Subcutaneous abdominal adipose tissue (tissue), 5 donors: ENCODE results near the gene HAL.

ENCODE experiments used
- H3K27ac ChIP-seq: one replicate; pipeline ENCODE4 v1.7.0; 2013; ENCODE audit warnings: low read depth, mild to moderate bottlenecking, inconsistent platforms, low read length, moderate library complexity
- H3K27me3 ChIP-seq, 5 donors: one replicate each; pipeline ENCODE4 v1.7.0; 2013; ENCODE audit warnings: low read length in 5 of 5, inconsistent platforms in 1 of 5; ENCODE audit not compliant: control insufficient read depth in 5 of 5, insufficient read depth in 4 of 5
- H3K36me3 ChIP-seq, 5 donors: one replicate each; pipeline ENCODE4 v1.7.0; 2013; ENCODE audit warnings: low read length in 5 of 5; ENCODE audit not compliant: control insufficient read depth in 5 of 5, insufficient read depth in 5 of 5
- H3K4me1 ChIP-seq, 5 donors: one replicate each; pipeline ENCODE4 v1.7.0; 2013; ENCODE audit warnings: low read length in 5 of 5, mild to moderate bottlenecking in 3 of 5, moderate library complexity in 1 of 5; ENCODE audit not compliant: control insufficient read depth in 5 of 5, insufficient read depth in 5 of 5
- H3K4me3 ChIP-seq, 5 donors: one replicate each; pipeline ENCODE4 v1.7.0; 2013; ENCODE audit warnings: low read length in 5 of 5, low read depth in 1 of 5
- H3K9ac ChIP-seq, 5 donors: one replicate each; pipeline ENCODE4 v1.7.0; 2013; ENCODE audit warnings: low read length in 5 of 5, mild to moderate bottlenecking in 4 of 5, moderate library complexity in 3 of 5
- H3K9me3 ChIP-seq, 5 donors: one replicate each; pipeline ENCODE4 v1.7.0; 2013; ENCODE audit warnings: low read length in 5 of 5; ENCODE audit not compliant: control insufficient read depth in 5 of 5
- donor health status: healthy.
- donor health status: healthy.
- donor health status: healthy.
- donor health status: healthy.
- donor health status: healthy.

The HAL gene

DNA sequence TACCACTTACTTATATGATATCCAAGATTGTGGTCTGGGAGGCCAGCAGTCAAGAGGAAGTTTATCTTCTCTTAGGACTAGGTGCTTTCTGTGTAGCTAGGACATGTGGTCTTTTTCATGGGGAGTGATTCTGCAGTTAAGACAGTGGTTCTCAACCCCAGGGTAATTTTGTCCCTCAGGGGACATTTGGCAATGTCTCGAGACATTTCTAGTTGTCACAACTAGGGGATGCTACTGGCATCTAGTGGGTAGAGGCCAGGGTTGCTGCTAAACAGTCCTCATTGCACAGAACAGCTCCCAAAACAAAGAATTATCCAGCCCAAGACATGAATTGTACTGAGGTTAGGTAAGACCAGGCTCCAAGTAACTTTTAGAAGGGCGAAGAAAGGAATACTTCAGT, 33.0 kb downstream of the HAL start:
- Histone ChIP-seq H3K9me3 (no peaks in the 10 kb centered on the region), H3K27me3 (no peaks in the 10 kb centered on the region), H3K4me3 (no peak overlapping the region), H3K27ac (no peak overlapping the region), H3K36me3 (no peaks in the 10 kb centered on the region), H3K4me1 (no peaks in the 10 kb centered on the region), H3K9ac (no peak overlapping the region)

DNA sequence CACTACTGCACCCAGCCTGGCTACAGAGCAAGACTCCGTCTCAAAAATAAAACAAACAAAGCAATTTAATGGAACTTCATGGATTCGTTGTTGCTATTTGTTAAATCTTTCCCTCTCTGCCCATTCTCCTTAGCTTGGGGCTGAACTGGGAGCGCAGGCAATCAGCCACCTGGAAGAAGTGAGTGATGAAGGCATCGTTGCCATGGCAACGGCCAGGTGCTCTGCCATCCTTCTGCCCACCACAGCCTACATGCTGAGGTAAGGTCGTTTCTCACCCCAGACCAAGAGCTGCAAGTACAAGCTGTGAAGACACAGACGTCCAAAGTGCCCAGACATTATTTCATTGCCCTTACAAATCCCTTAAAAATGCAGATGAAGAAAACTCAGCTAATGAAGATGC, 33.9 kb downstream of the HAL start:
- no peak overlapping the region for H3K4me3 ChIP-seq
- no peak overlapping the region for H3K9ac ChIP-seq
- H3K4me1 ChIP-seq, result no peaks in the 10 kb centered on the region
- H3K27ac ChIP-seq, result no peak overlapping the region
- H3K27me3 ChIP-seq, result no peaks in the 10 kb centered on the region
- H3K36me3 ChIP-seq, result no peaks in the 10 kb centered on the region
- no peaks in the 10 kb centered on the region for H3K9me3 ChIP-seq

DNA sequence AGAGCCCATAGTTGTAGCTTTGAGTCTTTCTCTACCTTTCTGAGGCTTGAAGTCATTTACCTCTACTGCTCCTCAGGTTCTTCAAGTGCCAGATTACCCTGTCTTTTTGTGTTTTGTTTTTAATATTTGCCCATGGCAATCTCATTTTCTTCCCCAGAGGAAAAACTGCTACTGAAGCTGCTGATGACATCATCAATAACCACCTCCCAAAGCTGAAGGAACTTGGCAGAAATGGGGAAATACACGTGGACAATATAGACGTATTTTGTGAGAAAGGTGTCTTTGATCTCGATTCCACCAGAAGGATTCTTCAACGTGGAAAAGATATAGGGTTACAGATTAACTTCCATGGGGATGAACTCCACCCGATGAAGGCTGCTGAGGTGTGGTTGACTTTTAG, 35.9 kb downstream of the HAL start:
- H3K27ac ChIP-seq, result no peak overlapping the region
- no peaks in the 10 kb centered on the region for H3K36me3 ChIP-seq
- no peaks in the 10 kb centered on the region for H3K4me1 ChIP-seq
- peaks cover 0 to 6% (median 0%) of the 10 kb centered on the region in 5 donors for H3K27me3 ChIP-seq
- H3K4me3 ChIP-seq, result no peak overlapping the region
- no peaks in the 10 kb centered on the region for H3K9me3 ChIP-seq
- H3K9ac ChIP-seq, result no peak overlapping the region

DNA sequence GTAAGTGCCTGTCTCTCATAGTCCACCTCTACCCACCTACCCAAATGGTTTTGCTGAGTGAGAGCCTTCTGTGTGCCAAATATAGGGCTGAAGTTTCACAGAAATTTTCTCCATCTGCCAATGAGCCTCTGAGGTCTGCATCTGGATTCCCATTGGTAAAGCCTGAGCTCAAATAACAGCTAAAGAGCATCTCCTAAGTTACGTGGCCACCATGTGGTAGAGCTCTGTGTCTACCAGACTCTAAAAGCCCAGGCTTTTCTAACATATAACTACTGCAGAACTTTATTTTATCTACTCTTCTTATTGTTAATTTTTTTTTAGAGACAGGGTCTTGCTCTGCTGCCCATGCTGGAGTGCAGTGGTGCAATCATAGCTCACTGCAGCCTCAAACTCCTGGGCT, 37.0 kb downstream of the HAL start:
- Histone ChIP-seq H3K4me3 (no peak overlapping the region), H3K27ac (no peak overlapping the region), H3K9me3 (no peaks in the 10 kb centered on the region), H3K36me3 (no peaks in the 10 kb centered on the region), H3K9ac (no peak overlapping the region), H3K4me1 (no peaks in the 10 kb centered on the region), H3K27me3 (peaks cover 0 to 6% (median 0%) of the 10 kb centered on the region in 5 donors)

DNA sequence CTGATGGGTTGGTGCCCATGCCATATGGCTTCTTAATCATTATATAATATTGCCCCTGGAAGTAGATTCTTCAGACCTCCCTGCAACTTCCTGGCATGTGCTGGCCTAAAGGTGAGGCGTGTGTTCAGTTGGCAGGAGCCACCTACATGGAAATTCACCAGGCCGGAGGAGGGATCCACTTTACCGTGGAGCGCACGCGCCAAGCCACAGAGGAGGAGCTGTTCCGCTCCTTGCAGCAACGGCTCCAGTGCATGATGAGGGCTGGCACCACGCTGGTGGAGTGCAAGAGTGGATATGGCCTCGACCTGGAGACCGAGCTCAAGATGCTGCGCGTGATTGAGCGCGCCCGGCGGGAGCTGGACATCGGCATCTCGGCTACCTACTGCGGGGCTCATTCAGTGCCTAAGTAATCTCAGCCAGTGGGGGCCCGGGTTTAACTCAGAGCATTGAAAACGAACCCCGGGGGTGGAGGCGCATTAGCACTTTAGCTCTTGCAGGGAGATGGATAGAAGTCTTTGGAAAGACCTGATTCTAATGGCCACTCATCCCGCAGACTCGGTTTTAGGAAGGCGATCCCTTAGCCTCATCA, 39.5 kb downstream of the HAL start:
- no peaks in the 10 kb centered on the region for H3K9me3 ChIP-seq
- H3K9ac ChIP-seq, result no peak overlapping the region
- no peak overlapping the region for H3K4me3 ChIP-seq
- H3K27ac ChIP-seq, result no peak overlapping the region
- H3K4me1 ChIP-seq, result no peaks in the 10 kb centered on the region
- peaks cover 0 to 6% (median 0%) of the 10 kb centered on the region in 5 donors for H3K27me3 ChIP-seq
- no peaks in the 10 kb centered on the region for H3K36me3 ChIP-seq

DNA sequence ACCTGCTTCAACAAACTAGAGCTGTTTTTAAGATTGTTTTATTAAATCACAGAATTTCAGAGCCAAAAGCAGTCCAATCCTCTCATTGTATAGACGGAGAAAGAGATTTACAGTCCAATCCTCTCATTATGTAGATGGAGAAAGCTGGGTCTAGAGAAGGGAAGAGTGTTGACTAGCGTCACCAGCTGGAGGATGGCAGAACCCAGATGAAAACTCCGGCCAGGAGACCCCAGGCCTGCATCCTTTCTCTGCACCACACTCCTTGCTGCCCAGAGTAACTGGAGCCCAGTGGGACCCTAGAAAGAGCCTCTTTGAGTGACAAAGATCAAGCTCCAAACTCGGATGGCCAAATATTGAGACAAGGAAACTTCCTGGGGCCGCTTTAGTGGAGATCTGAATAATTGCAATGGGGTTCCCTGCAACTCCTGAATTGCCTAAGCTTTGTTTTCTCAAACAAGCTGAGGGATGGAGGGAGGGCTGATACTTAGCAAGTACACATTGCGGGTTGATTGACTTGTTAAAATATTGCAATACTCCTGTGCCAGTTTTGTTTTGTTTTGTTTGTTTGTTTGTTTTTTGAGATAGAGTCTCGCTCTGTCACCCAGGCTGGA, 40.5 kb downstream of the HAL start:
- H3K27ac ChIP-seq, result no peak overlapping the region
- H3K4me3 ChIP-seq, result no peak overlapping the region
- no peak overlapping the region for H3K9ac ChIP-seq

DNA sequence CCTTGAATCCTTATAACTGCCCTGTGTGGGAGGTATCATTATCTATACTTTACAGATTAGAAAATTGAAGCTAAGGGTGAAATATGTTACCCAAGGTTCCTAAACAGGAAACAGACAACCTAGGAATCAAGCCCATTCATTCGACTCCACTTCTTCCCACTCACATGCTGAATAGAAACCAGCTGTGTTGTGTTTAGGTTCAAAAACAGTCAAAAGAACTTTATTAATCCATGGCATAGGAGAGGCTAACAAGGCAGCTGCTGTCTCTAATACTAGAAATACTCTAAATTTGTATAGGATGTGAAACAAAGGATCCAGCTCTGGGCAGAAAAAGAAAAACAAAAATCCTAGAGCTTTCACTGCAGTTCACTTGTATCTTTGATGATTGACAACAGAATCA, 43.1 kb downstream of the HAL start:
- peaks cover 0 to 6% (median 0%) of the 10 kb centered on the region in 5 donors for H3K27me3 ChIP-seq
- H3K27ac ChIP-seq, result no peak overlapping the region
- H3K4me3 ChIP-seq, result no peak overlapping the region
- no peaks in the 10 kb centered on the region for H3K36me3 ChIP-seq
- no peaks in the 10 kb centered on the region for H3K4me1 ChIP-seq
- no peak overlapping the region for H3K9ac ChIP-seq
- no peaks in the 10 kb centered on the region for H3K9me3 ChIP-seq

More for the DNA sequence above, 40.5 kb downstream of the HAL start:
- H3K36me3 ChIP-seq, result no peaks in the 10 kb centered on the region
- no peaks in the 10 kb centered on the region for H3K9me3 ChIP-seq
- no peaks in the 10 kb centered on the region for H3K4me1 ChIP-seq
- H3K27me3 ChIP-seq, result peaks cover 0 to 6% (median 0%) of the 10 kb centered on the region in 5 donors

DNA sequence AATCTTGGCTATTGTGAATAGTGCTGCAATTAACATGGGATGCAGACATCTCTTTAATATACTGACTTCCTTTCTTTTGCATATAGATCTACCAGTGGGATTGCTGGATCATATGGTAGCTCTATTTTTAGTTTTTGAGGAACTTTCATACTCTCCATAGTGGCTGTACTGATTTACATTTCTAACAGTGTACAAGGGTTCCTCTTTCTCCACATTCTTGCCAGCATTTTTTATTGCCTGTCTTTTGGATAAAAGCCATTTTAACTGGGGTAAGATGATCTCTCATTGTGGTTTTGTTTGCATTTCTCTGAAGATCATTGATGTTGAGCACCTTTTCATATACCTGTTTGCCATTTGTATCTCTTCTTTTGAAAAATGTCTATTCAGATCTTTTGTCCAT, 44.6 kb downstream of the HAL start:
- H3K27ac ChIP-seq, result no peak overlapping the region

DNA sequence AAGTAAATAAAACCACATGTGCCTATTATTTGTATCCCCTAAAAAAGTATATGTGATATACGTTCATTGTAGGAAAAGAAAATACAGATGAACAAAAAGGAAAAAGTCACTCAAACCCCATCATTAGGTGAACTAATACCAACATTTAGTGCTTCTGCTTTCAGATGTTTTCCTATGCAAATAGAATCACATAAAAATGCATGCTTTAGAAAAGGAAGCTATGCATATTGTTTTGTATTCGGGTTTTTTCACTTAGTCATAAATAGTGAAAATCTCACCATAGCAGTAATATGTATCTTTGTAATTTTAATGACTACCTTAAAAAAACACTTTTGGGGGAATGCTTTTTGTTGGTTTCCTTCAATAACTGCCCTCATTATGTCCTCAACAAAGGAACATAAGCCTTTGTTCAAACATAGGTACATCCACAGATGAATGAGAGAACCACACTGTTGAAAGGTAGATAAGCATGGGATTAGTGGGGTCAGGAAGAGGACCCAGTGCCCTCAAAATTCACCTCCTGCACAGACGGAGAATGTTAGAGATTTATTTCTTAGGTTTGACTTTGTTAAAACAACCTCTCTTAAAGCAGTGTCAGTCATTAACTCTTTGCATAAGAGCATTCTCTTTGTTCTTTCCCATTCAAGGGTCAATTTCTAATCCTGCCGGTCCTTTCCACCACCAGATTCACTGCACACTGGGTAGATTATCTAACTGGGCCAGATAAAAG, 46.5 kb downstream of the HAL start:
- Histone ChIP-seq H3K9ac (no peak overlapping the region), H3K36me3 (no peaks in the 10 kb centered on the region), H3K9me3 (no peaks in the 10 kb centered on the region), H3K4me1 (no peaks in the 10 kb centered on the region), H3K27ac (no peak overlapping the region), H3K27me3 (no peaks in the 10 kb centered on the region), H3K4me3 (no peak overlapping the region)

More for the DNA sequence above, 44.6 kb downstream of the HAL start:
- Histone ChIP-seq H3K36me3 (no peaks in the 10 kb centered on the region), H3K27me3 (peaks cover 0 to 2% (median 0%) of the 10 kb centered on the region in 5 donors), H3K4me1 (no peaks in the 10 kb centered on the region), H3K4me3 (no peak overlapping the region), H3K9ac (no peak overlapping the region), H3K9me3 (no peaks in the 10 kb centered on the region)

DNA sequence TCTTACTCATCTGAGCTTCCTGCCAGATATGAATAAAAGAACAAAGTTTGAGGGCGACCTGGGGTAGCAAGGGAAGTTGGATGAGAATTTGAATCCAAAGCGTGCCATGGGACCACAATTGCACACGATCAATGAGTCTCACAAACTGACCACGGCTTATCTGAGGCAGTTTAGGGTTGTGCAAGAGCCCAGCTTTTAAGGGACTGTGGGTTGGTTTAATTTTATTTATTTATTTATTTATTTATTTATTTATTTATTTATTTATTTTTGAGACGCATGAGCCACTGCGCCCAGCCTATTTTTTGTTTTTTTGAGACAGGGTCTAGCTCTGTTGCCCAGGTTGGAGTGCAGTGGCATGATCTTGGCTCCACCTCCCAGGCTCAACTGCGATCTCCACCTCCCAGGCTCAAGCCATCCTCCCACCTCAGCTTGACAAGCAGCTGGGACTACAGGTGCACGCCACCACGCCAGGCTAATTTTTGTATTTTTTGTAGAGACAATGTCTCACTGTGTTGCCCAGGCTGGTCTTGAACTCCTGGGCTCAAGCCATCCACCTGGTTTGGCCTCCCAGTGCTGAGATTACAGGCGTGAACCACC, 51.9 kb downstream of the HAL start:
- Histone ChIP-seq H3K36me3 (no peaks in the 10 kb centered on the region), H3K4me1 (peaks cover 0 to 19% (median 16%) of the 10 kb centered on the region in 5 donors), H3K27me3 (peaks cover 0 to 2% (median 0%) of the 10 kb centered on the region in 5 donors), H3K27ac (no peak overlapping the region), H3K4me3 (no peak overlapping the region), H3K9me3 (no peaks in the 10 kb centered on the region), H3K9ac (no peak overlapping the region)
